Upper lobe of left lung (tissue), 6 donors: ENCODE measurements around the gene PTPRM. TPM values are rescaled to one million over a fixed set of nuclear protein-coding genes. Genes with fewer than 3 reads are reported as not detected.

Source experiments
- ATAC-seq, 2 donors: fragments of 200-7000 bp; cut with Tn5 transposase; one replicate each; pipeline ENCODE4 v1.9.1; 2022; ENCODE audit warnings: mild to moderate bottlenecking in 2 of 2, moderate library complexity in 2 of 2; ENCODE audit not compliant: low FRiP score in 2 of 2
- DNase-seq, 2 donors: peaks; one replicate each; pipeline ENCODE4 v3.0.0-alpha.2; 2019 to 2020
- H3K27ac ChIP-seq, 4 donors: fragments of 200-600 bp; sonication (generic); one replicate each; pipeline ENCODE4 v1.5.1; 2016 to 2019
- H3K27me3 ChIP-seq, 4 donors: fragments of 200-600 bp; sonication (generic); one replicate each; pipeline ENCODE4 v1.5.1; 2017 to 2019
- H3K36me3 ChIP-seq, 4 donors: fragments of 200-600 bp; sonication (generic); one replicate each; pipeline ENCODE4 v1.5.1; 2016 to 2019
- H3K4me1 ChIP-seq, 4 donors: fragments of 200-600 bp; sonication (generic); one replicate each; pipeline ENCODE4 v1.5.1; 2018 to 2019
- H3K4me3 ChIP-seq, 4 donors: fragments of 200-600 bp; sonication (generic); one replicate each; pipeline ENCODE4 v1.5.1; 2017 to 2019; ENCODE audit warnings: mild to moderate bottlenecking in 2 of 4, moderate library complexity in 1 of 4
- H3K9me3 ChIP-seq, 4 donors: fragments of 200-600 bp; sonication (generic); one replicate each; pipeline ENCODE4 v1.5.1; 2018 to 2019
- EP300 ChIP-seq, 4 donors: sonication (generic); formaldehyde crosslinking; IDR thresholded peaks; one replicate each; pipeline ENCODE4 v1.5.1; 2017; ENCODE audit warnings: antibody characterized with exemption in 4 of 4, control low read depth in 2 of 4
- POLR2A ChIP-seq, 4 donors: fragments of 450-650 bp; IDR thresholded peaks; one replicate each; pipeline ENCODE4 v1.5.1; 2016 to 2017; ENCODE audit warnings: antibody characterized with exemption in 4 of 4, mild to moderate bottlenecking in 2 of 4
- POLR2AphosphoS5 ChIP-seq, 2 donors: sonication (generic); formaldehyde crosslinking; IDR thresholded peaks; one replicate each; pipeline ENCODE4 v1.5.1; 2017; ENCODE audit warnings: antibody characterized with exemption in 2 of 2
- WGBS, 2 donors: methylation state at CpG; one replicate each; pipeline ENCODE4 v1.1.5; 2017 to 2018; 5-methylcytosine and 5-hydroxymethylcytosine counted together
- total RNA-seq, 6 donors: library from RNA; depleted of rRNA in 4 of 6; stranded (reverse); fragments of >200 nt in 4 of 6; gene quantifications; one replicate each; pipeline versions ENCODE4 v1.1.0 to v1.2.1, GENCODE V29; 2016 to 2021
- TF ChIP-seq, protein P1 (sequence below), 6 experiments: fragments of 450-650 bp in 4 of 6; fragments of 200-600 bp in 2 of 6; sonication (generic) in 2 of 6; IDR thresholded peaks; one replicate each; pipeline ENCODE4 v1.5.1; 2016 to 2019; ENCODE audit warnings: antibody characterized with exemption in 6 of 6
- donor health status: DM: no; HTN: no; CAD: no; lungs with moderate emphysema.
- donor health status: DM: no; HTN: yes; CAD: no; lungs with severe emphysema.

Gene PTPRM
- total RNA-seq, 6 donors from 2014 or later, result 82.0 to 201 (median 154) TPM

DNA sequence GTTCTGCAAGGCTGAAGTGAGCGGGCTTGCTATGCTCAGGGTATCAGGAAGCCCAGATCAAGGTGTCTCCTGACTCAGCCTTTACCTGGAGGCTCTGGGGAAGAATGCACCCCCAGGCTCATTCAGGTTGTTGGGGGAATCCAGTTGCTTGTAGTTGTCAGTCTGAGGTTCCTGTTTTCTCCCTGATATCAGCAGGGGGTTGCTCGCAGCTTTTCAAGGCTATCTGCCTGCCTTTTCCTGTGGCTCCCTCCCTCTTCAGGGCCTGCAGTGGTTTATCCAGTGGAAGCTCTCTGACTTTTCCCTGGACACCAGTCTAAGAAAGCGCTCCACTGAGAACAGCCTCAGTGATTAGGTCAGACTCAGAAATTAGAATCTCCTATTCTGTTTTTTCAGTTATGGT lies 116.6 kb downstream of the PTPRM start:
- ATAC-seq (no peak), DNase-seq (no peak)
- WGBS, 2 donors, result 87 to 91% methylated on average over 3 of the region's 3 CpGs
- H3K27ac ChIP-seq, result no peak overlapping the region
- H3K4me1 ChIP-seq, result peaks cover 0 to 4% (median 3%) of the 10 kb centered on the region in 4 donors
- H3K9me3 ChIP-seq, result no peaks in the 10 kb centered on the region
- no peaks in the 10 kb centered on the region for H3K36me3 ChIP-seq
- no peaks in the 10 kb centered on the region for H3K27me3 ChIP-seq
- TF ChIP-seq, protein P1, sequence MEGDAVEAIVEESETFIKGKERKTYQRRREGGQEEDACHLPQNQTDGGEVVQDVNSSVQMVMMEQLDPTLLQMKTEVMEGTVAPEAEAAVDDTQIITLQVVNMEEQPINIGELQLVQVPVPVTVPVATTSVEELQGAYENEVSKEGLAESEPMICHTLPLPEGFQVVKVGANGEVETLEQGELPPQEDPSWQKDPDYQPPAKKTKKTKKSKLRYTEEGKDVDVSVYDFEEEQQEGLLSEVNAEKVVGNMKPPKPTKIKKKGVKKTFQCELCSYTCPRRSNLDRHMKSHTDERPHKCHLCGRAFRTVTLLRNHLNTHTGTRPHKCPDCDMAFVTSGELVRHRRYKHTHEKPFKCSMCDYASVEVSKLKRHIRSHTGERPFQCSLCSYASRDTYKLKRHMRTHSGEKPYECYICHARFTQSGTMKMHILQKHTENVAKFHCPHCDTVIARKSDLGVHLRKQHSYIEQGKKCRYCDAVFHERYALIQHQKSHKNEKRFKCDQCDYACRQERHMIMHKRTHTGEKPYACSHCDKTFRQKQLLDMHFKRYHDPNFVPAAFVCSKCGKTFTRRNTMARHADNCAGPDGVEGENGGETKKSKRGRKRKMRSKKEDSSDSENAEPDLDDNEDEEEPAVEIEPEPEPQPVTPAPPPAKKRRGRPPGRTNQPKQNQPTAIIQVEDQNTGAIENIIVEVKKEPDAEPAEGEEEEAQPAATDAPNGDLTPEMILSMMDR (IDR thresholded peaks at IDR 0.05), result no peak
- no peak for TF ChIP-seq EP300 (IDR thresholded peaks at IDR 0.05)
- TF ChIP-seq POLR2AphosphoS5 (IDR thresholded peaks at IDR 0.05), result no peak
- no peak for TF ChIP-seq POLR2A (IDR thresholded peaks at IDR 0.05)
- no peak overlapping the region for H3K4me3 ChIP-seq

DNA sequence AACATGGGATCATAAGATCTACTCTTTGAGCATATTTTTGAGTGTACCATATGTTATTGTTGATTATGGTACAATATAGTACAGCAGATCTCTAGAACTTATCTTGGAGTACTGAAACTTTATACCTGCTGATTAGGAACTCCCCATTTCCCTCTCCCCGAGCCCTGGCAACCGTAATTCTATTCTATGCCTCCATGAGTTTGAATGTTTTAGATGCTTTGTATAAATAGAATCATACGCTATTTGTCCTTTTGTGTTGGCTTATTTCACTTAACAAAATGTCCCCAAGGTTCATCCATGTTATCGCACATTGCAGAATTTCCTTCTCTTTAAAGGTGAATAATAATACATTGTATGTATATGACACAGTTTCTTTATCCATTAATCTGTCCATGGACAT lies 117.2 kb downstream of the PTPRM start:
- ATAC-seq, result no peak
- TF ChIP-seq, protein P1 (IDR thresholded peaks at IDR 0.05), result no peak
- TF ChIP-seq POLR2AphosphoS5 (IDR thresholded peaks at IDR 0.05), result no peak
- no peak for TF ChIP-seq EP300 (IDR thresholded peaks at IDR 0.05)
- no peak for TF ChIP-seq POLR2A (IDR thresholded peaks at IDR 0.05)
- Histone ChIP-seq H3K27ac (no peak overlapping the region), H3K9me3 (no peaks in the 10 kb centered on the region), H3K27me3 (no peaks in the 10 kb centered on the region), H3K4me1 (peaks cover 0 to 4% (median 1%) of the 10 kb centered on the region in 4 donors), H3K4me3 (no peak overlapping the region), H3K36me3 (no peaks in the 10 kb centered on the region)
- 90% methylated on average over 4 of the region's 4 CpGs for WGBS, 2 donors
- DNase-seq, result no peak

DNA sequence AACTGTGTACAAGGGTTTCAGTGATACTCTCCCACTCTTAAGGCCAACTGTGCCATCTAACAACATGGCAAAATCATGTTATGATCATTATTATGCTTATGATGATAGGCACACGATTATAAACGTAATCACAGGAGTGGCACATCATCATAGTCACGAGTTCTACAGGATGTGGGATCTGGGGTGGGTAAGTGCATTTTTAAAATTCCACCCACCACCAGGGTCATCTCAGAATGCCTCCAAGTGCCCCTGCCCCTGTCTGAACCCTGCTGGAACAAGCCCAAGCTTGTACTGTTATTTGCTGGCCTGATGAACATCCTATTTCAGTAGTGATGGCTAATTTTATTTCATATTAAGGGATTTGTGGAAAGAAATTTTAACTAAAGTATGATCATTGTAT lies 117.8 kb downstream of the PTPRM start:
- ATAC-seq (no peak), DNase-seq (no peak)
- Histone ChIP-seq H3K27ac (no peak overlapping the region), H3K4me1 (peaks cover 0 to 4% (median 1%) of the 10 kb centered on the region in 4 donors), H3K27me3 (no peaks in the 10 kb centered on the region), H3K36me3 (no peaks in the 10 kb centered on the region), H3K9me3 (no peaks in the 10 kb centered on the region), H3K4me3 (no peak overlapping the region)
- TF ChIP-seq, protein P1 (IDR thresholded peaks at IDR 0.05), result no peak
- TF ChIP-seq POLR2AphosphoS5 (IDR thresholded peaks at IDR 0.05), result no peak
- no peak for TF ChIP-seq POLR2A (IDR thresholded peaks at IDR 0.05)
- no peak for TF ChIP-seq EP300 (IDR thresholded peaks at IDR 0.05)
- WGBS, 2 donors, result 42 to 74% methylated on average over 3 of the region's 3 CpGs

DNA sequence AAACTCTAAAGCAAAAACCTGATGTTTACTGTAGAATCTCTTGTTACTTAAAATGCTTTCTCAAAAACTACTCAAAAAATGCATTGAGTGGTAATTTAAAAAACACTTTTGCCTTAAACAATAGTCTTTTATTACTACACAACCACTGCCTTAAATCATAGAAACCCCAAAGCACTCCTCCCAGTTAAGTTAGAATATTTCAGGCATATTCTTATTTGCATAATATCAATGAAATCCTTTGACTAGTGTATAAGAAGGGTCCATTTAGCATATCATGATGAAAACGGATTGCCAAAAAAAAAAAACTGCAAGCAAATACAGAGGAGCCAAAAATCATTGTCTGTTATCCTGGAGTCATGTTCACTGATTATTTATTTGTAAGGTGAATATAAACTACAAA lies 119.2 kb downstream of the PTPRM start:
- peaks cover 0 to 4% (median 1%) of the 10 kb centered on the region in 4 donors for H3K4me1 ChIP-seq
- H3K27ac ChIP-seq, result no peak overlapping the region
- WGBS, 2 donors, result 51 to 54% methylated on average over 1 of the region's 1 CpG
- DNase-seq (no peak), ATAC-seq (no peak)
- H3K36me3 ChIP-seq, result no peaks in the 10 kb centered on the region
- no peak overlapping the region for H3K4me3 ChIP-seq
- no peaks in the 10 kb centered on the region for H3K9me3 ChIP-seq
- H3K27me3 ChIP-seq, result no peaks in the 10 kb centered on the region
- TF ChIP-seq EP300 (IDR thresholded peaks at IDR 0.05) (no peak), POLR2AphosphoS5 (IDR thresholded peaks at IDR 0.05) (no peak), POLR2A (IDR thresholded peaks at IDR 0.05) (no peak)

DNA sequence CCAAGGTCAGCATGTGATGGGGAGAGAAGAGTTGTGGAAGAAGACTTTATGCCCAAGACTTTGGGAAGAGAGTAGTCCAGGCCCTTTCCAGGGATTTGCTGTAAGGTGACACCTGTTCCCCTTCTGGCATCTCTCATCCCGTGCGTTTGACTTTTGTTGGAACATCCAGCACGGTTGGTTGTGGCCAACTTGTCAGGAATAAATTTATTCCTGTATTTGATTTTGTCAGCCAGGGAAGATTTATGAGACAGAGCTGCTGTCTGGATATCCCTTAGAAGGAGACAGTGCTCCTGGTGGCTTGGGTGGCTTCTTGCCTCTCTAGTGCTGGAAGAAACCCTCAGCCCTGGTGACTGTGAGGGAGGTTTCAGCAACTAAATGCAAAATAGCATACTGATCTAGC lies 121.5 kb downstream of the PTPRM start:
- 79 to 84% methylated on average over 3 of the region's 3 CpGs for WGBS, 2 donors
- TF ChIP-seq EP300 (IDR thresholded peaks at IDR 0.05) (no peak), POLR2A (IDR thresholded peaks at IDR 0.05) (no peak), POLR2AphosphoS5 (IDR thresholded peaks at IDR 0.05) (no peak)
- TF ChIP-seq, protein P1 (IDR thresholded peaks at IDR 0.05), result no peak
- no peaks in the 10 kb centered on the region for H3K9me3 ChIP-seq
- no peaks in the 10 kb centered on the region for H3K27me3 ChIP-seq
- no peak overlapping the region for H3K27ac ChIP-seq
- no peak for DNase-seq
- H3K4me3 ChIP-seq, result no peak overlapping the region
- no peaks in the 10 kb centered on the region for H3K4me1 ChIP-seq
- H3K36me3 ChIP-seq, result no peaks in the 10 kb centered on the region
- ATAC-seq, result no peak
